ENCODE results near the gene CD72.

The CD72 gene

GRCh38 chr9:35561468-35562261, 56.5 kb downstream of the CD72 start:
- no peak for DNase-seq (ENCODE audit: low read depth)
- H3K4me3 ChIP-seq (ENCODE audit: low read depth, low read length): no peak overlapping the region
- TF ChIP-seq MAX (IDR thresholded peaks at IDR 0.05; ENCODE audit: low read depth, low read length) (no peak), CTCF (IDR thresholded peaks at IDR 0.05; ENCODE audit: low read depth, low read length) (no peak), MYC (IDR thresholded peaks at IDR 0.05; ENCODE audit: low read depth, low read length) (no peak), POLR2A (IDR thresholded peaks at IDR 0.05; ENCODE audit: extremely low read depth, insufficient read length) (no peak)

- TF ChIP-seq MYC (IDR thresholded peaks at IDR 0.05; ENCODE audit: low read depth, low read length): no peak
- H3K4me3 ChIP-seq (ENCODE audit: low read depth, low read length): no peak overlapping the region
- no peak for DNase-seq (ENCODE audit: low read depth)
Observed at GRCh38 chr9:35560625-35561337, 57.4 kb downstream of the CD72 start.

Data from NB4 (cell line).